H9 (cell line): ENCODE results near the gene METTL27. TPM values are rescaled to one million over a fixed set of nuclear protein-coding genes. Genes with fewer than 3 reads are reported as not detected.

Experiments used
- DNase-seq: peaks from one replicate; pipeline ENCODE4 v3.0.0-alpha.2; 2017
- H2AFZ ChIP-seq: one replicate; pipeline ENCODE4 v1.6.1; 2013; ENCODE audit warnings: mild to moderate bottlenecking, low read length, control low read depth, moderate library complexity
- H2AK5ac ChIP-seq: 2 replicates; pipeline ENCODE4 v1.6.1; 2013; ENCODE audit warnings: low read length, control low read depth, mixed read lengths; ENCODE audit not compliant: insufficient read length
- H2BK120ac ChIP-seq: one replicate; pipeline ENCODE4 v1.6.1; 2013; ENCODE audit warnings: low read depth, mild to moderate bottlenecking, low read length, control low read depth, inconsistent platforms; ENCODE audit not compliant: poor library complexity, severe bottlenecking
- H2BK12ac ChIP-seq: 2 replicates; pipeline ENCODE4 v1.6.1; 2013; ENCODE audit warnings: low read length, control low read depth, mixed read lengths, low read depth; ENCODE audit not compliant: insufficient read length
- H2BK15ac ChIP-seq: 2 replicates; pipeline ENCODE4 v1.6.1; 2013; ENCODE audit warnings: low read depth, low read length, control low read depth
- H2BK20ac ChIP-seq: one replicate; pipeline ENCODE4 v1.6.1; 2013; ENCODE audit warnings: low read depth, mild to moderate bottlenecking, low read length, control low read depth, inconsistent platforms; ENCODE audit not compliant: poor library complexity, severe bottlenecking
- H2BK5ac ChIP-seq: 2 replicates; pipeline ENCODE4 v1.6.1; 2013; ENCODE audit warnings: low read length, control low read depth, mixed read lengths; ENCODE audit not compliant: insufficient read length
- H3K14ac ChIP-seq: 2 replicates; pipeline ENCODE4 v1.6.1; 2013; ENCODE audit warnings: low read length, control low read depth; ENCODE audit not compliant: insufficient read depth
- H3K18ac ChIP-seq: 2 replicates; pipeline ENCODE4 v1.6.1; 2013; ENCODE audit warnings: low read depth, mild to moderate bottlenecking, mixed read lengths, low read length, control low read depth; ENCODE audit not compliant: insufficient read length
- H3K23ac ChIP-seq: 2 replicates; pipeline ENCODE4 v1.6.1; 2013; ENCODE audit warnings: low read length, control low read depth, mixed read lengths, low read depth; ENCODE audit not compliant: insufficient read length
- H3K23me2 ChIP-seq: 2 replicates; pipeline ENCODE4 v1.6.1; 2013; ENCODE audit warnings: low read depth, mild to moderate bottlenecking, mixed read lengths, low read length, control low read depth; ENCODE audit not compliant: insufficient read length, poor library complexity, severe bottlenecking
- H3K27ac ChIP-seq: 2 replicates; pipeline ENCODE4 v1.5.1; 2013; ENCODE audit warnings: low read length, control low read depth, mixed read lengths, low read depth; ENCODE audit not compliant: insufficient read length
- H3K27me3 ChIP-seq: 2 replicates; pipeline ENCODE4 v1.6.1; 2013; ENCODE audit warnings: low read length, control low read depth, inconsistent platforms; ENCODE audit not compliant: insufficient read depth
- H3K4ac ChIP-seq: 2 replicates; pipeline ENCODE4 v1.6.1; 2013; ENCODE audit warnings: low read depth, mild to moderate bottlenecking, control low read depth, inconsistent platforms, low read length, moderate library complexity
- H3K4me1 ChIP-seq: 2 replicates; pipeline ENCODE4 v1.6.1; 2013; ENCODE audit warnings: low read length, control low read depth, inconsistent platforms; ENCODE audit not compliant: insufficient read depth
- H3K4me2 ChIP-seq: 2 replicates; pipeline ENCODE4 v1.6.1; 2013; ENCODE audit warnings: low read length, control low read depth, mixed read lengths; ENCODE audit not compliant: insufficient read length, insufficient read depth
- H3K56ac ChIP-seq: 2 replicates; pipeline ENCODE4 v1.6.1; 2013; ENCODE audit warnings: low read depth, mild to moderate bottlenecking, mixed read lengths, low read length, control low read depth; ENCODE audit not compliant: insufficient read length
- H3K79me1 ChIP-seq: 2 replicates; pipeline ENCODE4 v1.6.1; 2013; ENCODE audit warnings: low read depth, mild to moderate bottlenecking, moderate library complexity, low read length, control low read depth, inconsistent platforms; ENCODE audit not compliant: insufficient read depth, poor library complexity, severe bottlenecking
- H3K79me2 ChIP-seq: 2 replicates; pipeline ENCODE4 v1.6.1; 2013; ENCODE audit warnings: low read length, control low read depth, inconsistent platforms; ENCODE audit not compliant: insufficient read depth
- H3K9ac ChIP-seq: 2 replicates; pipeline ENCODE4 v1.6.1; 2013; ENCODE audit warnings: low read length, control low read depth, mixed read lengths; ENCODE audit not compliant: insufficient read length; ENCODE audit errors: extremely low read depth
- H3K9me3 ChIP-seq: one replicate; pipeline ENCODE4 v1.6.1; 2013; ENCODE audit warnings: low read depth, low read length, inconsistent platforms; ENCODE audit not compliant: control insufficient read depth
- H3T11ph ChIP-seq: one replicate; pipeline ENCODE4 v1.6.1; 2013; ENCODE audit warnings: mild to moderate bottlenecking, low read length, control low read depth, inconsistent platforms
- H4K20me1 ChIP-seq: one replicate; pipeline ENCODE4 v1.6.1; 2013; ENCODE audit not compliant: control insufficient read depth, insufficient read length, insufficient read depth
- H4K5ac ChIP-seq: 2 replicates; pipeline ENCODE4 v1.6.1; 2013; ENCODE audit warnings: low read depth, mild to moderate bottlenecking, mixed read lengths, low read length, control low read depth; ENCODE audit not compliant: insufficient read length
- H4K8ac ChIP-seq: replicated peaks from 2 replicates; pipeline ENCODE4 v1.6.1; 2013; ENCODE audit warnings: low read length, control low read depth, mixed read lengths, low read depth; ENCODE audit not compliant: insufficient read length
- H4K91ac ChIP-seq: 2 replicates; pipeline ENCODE4 v1.6.1; 2013; ENCODE audit warnings: low read depth, mild to moderate bottlenecking, moderate library complexity, mixed read lengths, low read length, control low read depth; ENCODE audit not compliant: insufficient read length
- H3K27ac Mint-ChIP-seq, 3 experiments: 2 replicates in 2 of 3; 3 replicates in 1 of 3; pipeline ENCODE4 v1.8.0; 2020 to 2021; ENCODE audit warnings: mixed read lengths in 3 of 3, mild to moderate bottlenecking in 1 of 3, moderate library complexity in 1 of 3
- H3K27me3 Mint-ChIP-seq: 2 replicates; pipeline ENCODE4 v1.8.0; 2021; ENCODE audit warnings: low read depth, mild to moderate bottlenecking, moderate library complexity, mixed read lengths
- H3K36me3 Mint-ChIP-seq, 3 experiments: 2 replicates in 2 of 3; 3 replicates in 1 of 3; pipeline ENCODE4 v1.8.0; 2020 to 2021; ENCODE audit warnings: low read depth in 3 of 3, mixed read lengths in 3 of 3; ENCODE audit not compliant: insufficient read depth in 1 of 3
- H3K4me1 Mint-ChIP-seq, 2 experiments: 2 replicates each; pipeline ENCODE4 v1.8.0; 2020; ENCODE audit warnings: mixed read lengths in 2 of 2
- H3K4me3 Mint-ChIP-seq, 2 experiments: 2 replicates in 1 of 2; 3 replicates in 1 of 2; pipeline ENCODE4 v1.8.0; 2020 to 2021; ENCODE audit warnings: mild to moderate bottlenecking in 2 of 2, mixed read lengths in 2 of 2, moderate library complexity in 1 of 2
- H3K9me3 Mint-ChIP-seq, 2 experiments: 2 replicates in 1 of 2; 3 replicates in 1 of 2; pipeline ENCODE4 v1.8.0; 2020; ENCODE audit warnings: mild to moderate bottlenecking in 2 of 2, mixed read lengths in 2 of 2, moderate library complexity in 1 of 2
- WGBS: extraction: QIAGEN DNeasy Blood & Tissue Kit; methylation state at CpG from one replicate; pipeline ENCODE4 v1.1.7; 2013; ENCODE audit warnings: missing lambda C conversion rate, low lambda C conversion rate, mixed read lengths; ENCODE audit not compliant: insufficient read length; ENCODE audit errors: extremely low coverage; 5-methylcytosine and 5-hydroxymethylcytosine counted together
- total RNA-seq: library from RNA; stranded (reverse); gene quantifications from 2 replicates; pipeline ENCODE4 v1.2.1, GENCODE V29; 2021
- TF ChIP-seq, protein P1 (sequence below): fragments of 200-600 bp; sonication (generic); conservative IDR thresholded peaks from 3 replicates; pipeline ENCODE4 v1.8.0; 2021; ENCODE audit warnings: antibody characterized with exemption, mild to moderate bottlenecking

The METTL27 gene
- total RNA-seq, 1 experiment from 2014 or later: 13.5 TPM

DNA sequence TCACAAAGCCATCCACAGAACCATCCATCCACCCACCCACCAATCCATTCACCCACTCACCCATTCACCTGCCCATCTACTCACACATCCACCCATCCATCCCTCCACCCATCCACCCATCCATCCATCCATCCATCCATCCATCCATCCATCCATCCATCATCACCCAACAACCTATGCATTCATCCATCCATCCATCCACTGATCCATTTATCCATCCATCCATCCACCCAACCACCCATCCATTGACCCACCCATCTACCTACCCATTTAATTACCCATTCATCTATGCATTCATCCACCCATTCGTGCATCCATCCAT is 24.1 kb upstream of the METTL27 start:
- H3K4me3 Mint-ChIP-seq: no peak overlapping the region
- H3K23me2 ChIP-seq: no peaks in the 10 kb centered on the region

More for the DNA sequence above, 24.1 kb upstream of the METTL27 start:
- DNase-seq: no peak
- Histone ChIP-seq H3K9ac (no peak overlapping the region), H3K4me1 (no peaks in the 10 kb centered on the region; the same call in 1 of the 2 replicates), H2AFZ (no peak overlapping the region), H4K20me1 (no peaks in the 10 kb centered on the region), H3K4ac (no peak overlapping the region), H3K14ac (no peak overlapping the region), H3K4me2 (no peak overlapping the region), H4K8ac (no peak overlapping the region), H3K18ac (no peak overlapping the region), H3K79me1 (no peaks in the 10 kb centered on the region), H4K5ac (no peak overlapping the region), H2BK5ac (no peak overlapping the region), H2BK15ac (no peak overlapping the region), H2BK20ac (no peak overlapping the region), H3K27ac (no peak overlapping the region), H3K23ac (no peak overlapping the region), H2BK120ac (no peak overlapping the region), H3K56ac (no peak overlapping the region), H3K79me2 (no peaks in the 10 kb centered on the region), H2AK5ac (no peak overlapping the region), H3T11ph (no peak overlapping the region), H3K27me3 (no peaks in the 10 kb centered on the region), H4K91ac (no peak overlapping the region), H3K9me3 (no peaks in the 10 kb centered on the region), H2BK12ac (no peak overlapping the region)
- WGBS: no CpG with 5 or more reads among the region's 1 CpG
- TF ChIP-seq, protein P1, sequence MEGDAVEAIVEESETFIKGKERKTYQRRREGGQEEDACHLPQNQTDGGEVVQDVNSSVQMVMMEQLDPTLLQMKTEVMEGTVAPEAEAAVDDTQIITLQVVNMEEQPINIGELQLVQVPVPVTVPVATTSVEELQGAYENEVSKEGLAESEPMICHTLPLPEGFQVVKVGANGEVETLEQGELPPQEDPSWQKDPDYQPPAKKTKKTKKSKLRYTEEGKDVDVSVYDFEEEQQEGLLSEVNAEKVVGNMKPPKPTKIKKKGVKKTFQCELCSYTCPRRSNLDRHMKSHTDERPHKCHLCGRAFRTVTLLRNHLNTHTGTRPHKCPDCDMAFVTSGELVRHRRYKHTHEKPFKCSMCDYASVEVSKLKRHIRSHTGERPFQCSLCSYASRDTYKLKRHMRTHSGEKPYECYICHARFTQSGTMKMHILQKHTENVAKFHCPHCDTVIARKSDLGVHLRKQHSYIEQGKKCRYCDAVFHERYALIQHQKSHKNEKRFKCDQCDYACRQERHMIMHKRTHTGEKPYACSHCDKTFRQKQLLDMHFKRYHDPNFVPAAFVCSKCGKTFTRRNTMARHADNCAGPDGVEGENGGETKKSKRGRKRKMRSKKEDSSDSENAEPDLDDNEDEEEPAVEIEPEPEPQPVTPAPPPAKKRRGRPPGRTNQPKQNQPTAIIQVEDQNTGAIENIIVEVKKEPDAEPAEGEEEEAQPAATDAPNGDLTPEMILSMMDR: no peak
- peaks cover 6 to 18% of the 10 kb centered on the region in 2 experiments for H3K4me1 Mint-ChIP-seq
- H3K36me3 Mint-ChIP-seq: no peaks in the 10 kb centered on the region; a peak in 1 of 7 replicates
- H3K27me3 Mint-ChIP-seq: no peaks in the 10 kb centered on the region
- no peaks in the 10 kb centered on the region; a peak in 1 of 5 replicates for H3K9me3 Mint-ChIP-seq
- no peak overlapping the region for H3K27ac Mint-ChIP-seq
